Keratinocyte (primary cell): Measurements from ENCODE around the gene SLU7. TPM values are rescaled to one million over a fixed set of nuclear protein-coding genes. Genes with fewer than 3 reads are reported as not detected.

Experiments
- DNase-seq: peaks from one replicate; pipeline ENCODE4 v3.0.0-alpha.2; 2011; ENCODE audit warnings: low read depth, missing footprints, low spot score
- FAIRE-seq: peaks from 2 replicates; lab custom pipeline; 2011; peaks lifted over from hg19 to GRCh38; lab: Jason Lieb, UNC
- H2AFZ ChIP-seq: 2 replicates; pipeline ENCODE4 v1.6.0; 2012; ENCODE audit warnings: low read length, control low read depth, inconsistent platforms; ENCODE audit not compliant: control insufficient read depth
- H3K27ac ChIP-seq: 2 replicates; pipeline ENCODE4 v1.5.1; 2011; ENCODE audit warnings: low read length; ENCODE audit not compliant: control insufficient read depth, insufficient read depth
- H3K27me3 ChIP-seq: 3 replicates; pipeline ENCODE4 v1.6.0; 2011; ENCODE audit warnings: low read length; ENCODE audit not compliant: control insufficient read depth, insufficient read depth; ENCODE audit errors: extremely low read depth
- H3K36me3 ChIP-seq, 2 experiments: 2 replicates in 1 of 2; 3 replicates in 1 of 2; pipeline ENCODE4 v1.5.1; 2011; ENCODE audit warnings: low read length in 2 of 2, mild to moderate bottlenecking in 1 of 2; ENCODE audit not compliant: control insufficient read depth in 2 of 2, insufficient read depth in 2 of 2; ENCODE audit errors: extremely low read depth in 1 of 2
- H3K4me1 ChIP-seq: 3 replicates; pipeline ENCODE4 v1.5.1; 2011; ENCODE audit warnings: low read length; ENCODE audit not compliant: control insufficient read depth, insufficient read depth; ENCODE audit errors: extremely low read depth
- H3K4me2 ChIP-seq: 3 replicates; pipeline ENCODE4 v1.6.0; 2011; ENCODE audit warnings: low read depth, low read length; ENCODE audit not compliant: control insufficient read depth, insufficient read depth; ENCODE audit errors: extremely low read depth
- H3K4me3 ChIP-seq, 3 experiments: fragments of 200-600 bp in 1 of 3; sonication (generic) in 1 of 3; 2 replicates in 2 of 3; 3 replicates in 1 of 3; pipeline ENCODE4 v1.5.1; 2011 to 2016; ENCODE audit warnings: low read length in 3 of 3, mild to moderate bottlenecking in 3 of 3, control low read depth in 2 of 3, inconsistent platforms in 1 of 3, low read depth in 1 of 3, mixed read lengths in 1 of 3, mixed run types in 1 of 3, moderate library complexity in 1 of 3; ENCODE audit not compliant: control insufficient read depth in 2 of 3, insufficient read depth in 2 of 3; ENCODE audit errors: extremely low read depth in 1 of 3
- H3K79me2 ChIP-seq: 2 replicates; pipeline ENCODE4 v1.6.0; 2012; ENCODE audit warnings: low read length; ENCODE audit not compliant: control insufficient read depth, insufficient read depth
- H3K9ac ChIP-seq: 3 replicates; pipeline ENCODE4 v1.6.0; 2011; ENCODE audit warnings: low read length; ENCODE audit not compliant: control insufficient read depth, insufficient read depth; ENCODE audit errors: extremely low read depth
- H3K9me1 ChIP-seq: 3 replicates; pipeline ENCODE4 v1.6.0; 2011; ENCODE audit warnings: low read length; ENCODE audit not compliant: control insufficient read depth, insufficient read depth; ENCODE audit errors: extremely low read depth
- H3K9me3 ChIP-seq: 2 replicates; pipeline ENCODE4 v1.5.1; 2012; ENCODE audit warnings: low read depth, low read length; ENCODE audit not compliant: control insufficient read depth
- H4K20me1 ChIP-seq: 3 replicates; pipeline ENCODE4 v1.6.0; 2011; ENCODE audit warnings: low read length; ENCODE audit not compliant: control insufficient read depth, insufficient read depth; ENCODE audit errors: extremely low read depth
- CTCF ChIP-seq, 3 experiments: IDR thresholded peaks in 1 of 3; conservative IDR thresholded peaks in 1 of 3; optimal IDR thresholded peaks in 1 of 3; 2 replicates in 2 of 3; 3 replicates in 1 of 3; pipeline versions ENCODE3 to v1.5.1; 2011; ENCODE audit warnings: low read length in 3 of 3, mild to moderate bottlenecking in 3 of 3, moderate library complexity in 2 of 3, control low read depth in 1 of 3, inconsistent platforms in 1 of 3; ENCODE audit not compliant: insufficient read depth in 2 of 3; ENCODE audit errors: extremely low read depth in 1 of 3
- EZH2 ChIP-seq: IDR thresholded peaks from one replicate; pipeline ENCODE4 v1.6.1; 2012; ENCODE audit warnings: inconsistent platforms, mild to moderate bottlenecking, low read length, moderate library complexity
- dilution Hi-C: fragments of 300-500 bp; cut with MboI; formaldehyde crosslinking; loops from one replicate; pipeline ENCODE4 v1.7.0; 2020; ENCODE audit warnings: low sequenced_read_pairs; ENCODE audit not compliant: extremely low pct_ligation_motif_present
- polyA plus RNA-seq, 5 experiments: library from polyadenylated mRNA; depleted of rRNA in 3 of 5; stranded (reverse) in 3 of 5; stranded (forward) in 1 of 5; unstranded in 1 of 5; fragments of >200 nt; gene quantifications; 1 replicate in 1 of 5; 2 replicates in 3 of 5; 3 replicates in 1 of 5; pipeline versions ENCODE4 v1.2.1 to v1.2.3, GENCODE V29; 2011 to 2012; ENCODE audit warnings: missing spikeins in 2 of 5, low read depth in 1 of 5, low replicate concordance in 1 of 5

Gene SLU7
- polyA plus RNA-seq, 1 donor (not counting 4 experiments of a cell fraction or from before 2014, with no cell fraction given), result 29.7 TPM

- H3K27me3 ChIP-seq, result no peaks in the 10 kb centered on the region
- dilution Hi-C loops, result no loop called here
- no peak overlapping the region for H3K4me3 ChIP-seq
- no peaks in the 10 kb centered on the region for H3K9me1 ChIP-seq
- H3K4me2 ChIP-seq, result no peak overlapping the region
- H3K4me1 ChIP-seq, result no peaks in the 10 kb centered on the region
- H3K9ac ChIP-seq, result no peak overlapping the region
- no peaks in the 10 kb centered on the region for H3K79me2 ChIP-seq
- no peak for DNase-seq
- H3K36me3 ChIP-seq, result no peaks in the 10 kb centered on the region
- no peak overlapping the region for H2AFZ ChIP-seq
- H3K27ac ChIP-seq, result no peak overlapping the region
- H4K20me1 ChIP-seq, result no peaks in the 10 kb centered on the region
- TF ChIP-seq EZH2 (no peak), CTCF (optimal IDR thresholded peaks at IDR 0.05 in 1 of 3, IDR thresholded peaks at IDR 0.05 in 1 of 3, conservative IDR thresholded peaks at IDR 0.05 in 1 of 3; ENCODE audit: extremely low read depth in 1 of 3, insufficient read depth in 2 of 3, low read length in 3 of 3) (no peak)
- no peak for FAIRE-seq
- H3K9me3 ChIP-seq, result no peaks in the 10 kb centered on the region
Observed at GRCh38 chr5:160445751-160446150, 26.9 kb upstream of the SLU7 start.

GRCh38 chr5:160445132-160445531 is 26.3 kb upstream of the SLU7 start:
- no peak overlapping the region for H3K9ac ChIP-seq
- FAIRE-seq, result no peak

More at GRCh38 chr5:160445132-160445531, 26.3 kb upstream of the SLU7 start:
- Histone ChIP-seq H3K9me1 (no peaks in the 10 kb centered on the region), H2AFZ (no peak overlapping the region), H4K20me1 (no peaks in the 10 kb centered on the region), H3K4me3 (no peak overlapping the region), H3K27ac (no peak overlapping the region), H3K4me1 (no peaks in the 10 kb centered on the region), H3K79me2 (no peaks in the 10 kb centered on the region), H3K27me3 (no peaks in the 10 kb centered on the region), H3K36me3 (no peaks in the 10 kb centered on the region), H3K9me3 (no peaks in the 10 kb centered on the region), H3K4me2 (no peak overlapping the region)
- dilution Hi-C loops, result no loop called here
- TF ChIP-seq CTCF (optimal IDR thresholded peaks at IDR 0.05 in 1 of 3, IDR thresholded peaks at IDR 0.05 in 1 of 3, conservative IDR thresholded peaks at IDR 0.05 in 1 of 3; ENCODE audit: extremely low read depth in 1 of 3, insufficient read depth in 2 of 3, low read length in 3 of 3) (no peak), EZH2 (no peak)
- no peak for DNase-seq
